K562 (cell line): ENCODE measurements around the gene NDUFS6. TPM values are rescaled to one million over a fixed set of nuclear protein-coding genes. Genes with fewer than 3 reads are reported as not detected.

Source experiments
- ARNT ChIP-seq, 2 experiments: fragments of 450-650 bp; IDR thresholded peaks; 2 replicates each; pipeline ENCODE4 v1.6.1; 2016; ENCODE audit warnings: mild to moderate bottlenecking in 1 of 2
- CBX5 ChIP-seq: IDR thresholded peaks from 2 replicates; pipeline ENCODE4 v1.6.1; 2014; ENCODE audit warnings: low read depth, borderline replicate concordance
- COPS2 ChIP-seq: fragments of 450-650 bp; conservative IDR thresholded peaks from 2 replicates; pipeline ENCODE4 v1.6.1; 2016; ENCODE audit warnings: mild to moderate bottlenecking, moderate library complexity
- EWSR1 ChIP-seq: fragments of 450-650 bp; IDR thresholded peaks from 2 replicates; pipeline ENCODE4 v1.6.1; 2018; ENCODE audit warnings: borderline replicate concordance, mild to moderate bottlenecking, low read depth, moderate library complexity; ENCODE audit not compliant: partially characterized antibody
- FOXJ2 ChIP-seq: fragments of 200-800 bp; sonication (Bioruptor generic); IDR thresholded peaks from 2 replicates; pipeline ENCODE4 v1.6.1; 2016; ENCODE audit warnings: missing genetic modification characterization, missing compliant biosample characterization
- FOXK1 ChIP-seq: sonication (generic); formaldehyde crosslinking; IDR thresholded peaks from 2 replicates; pipeline ENCODE4 v1.8.0; 2022; ENCODE audit warnings: missing genetic modification reagents, mild to moderate bottlenecking, borderline replicate concordance
- GTF2B ChIP-seq: IDR thresholded peaks from 2 replicates; pipeline ENCODE4 v1.6.1; 2011; ENCODE audit not compliant: insufficient read length; ENCODE audit errors: extremely low read depth
- MYBL2 ChIP-seq, 2 experiments: fragments of 450-650 bp in 1 of 2; sonication (generic) in 1 of 2; formaldehyde crosslinking in 1 of 2; IDR thresholded peaks; 2 replicates each; pipeline versions ENCODE4 v1.6.1 to v1.8.1; 2017 to 2022; ENCODE audit warnings: borderline replicate concordance in 1 of 2, inconsistent platforms in 1 of 2, low read depth in 1 of 2, mild to moderate bottlenecking in 1 of 2, missing genetic modification reagents in 1 of 2, moderate library complexity in 1 of 2
- PRDM10 ChIP-seq: fragments of 450-650 bp; IDR thresholded peaks from 2 replicates; pipeline ENCODE4 v1.6.1; 2018; ENCODE audit not compliant: partially characterized antibody
- PTBP1 ChIP-seq: fragments of 200-400 bp; formaldehyde crosslinking; IDR thresholded peaks from 2 replicates; pipeline ENCODE4 v1.6.1; 2017; ENCODE audit warnings: low read depth, low read length
- SREBF1 ChIP-seq: fragments of 150-350 bp; IDR thresholded peaks from 2 replicates; pipeline ENCODE4 v1.6.1; 2014; ENCODE audit warnings: antibody characterized with exemption, low read depth, low read length, borderline replicate concordance
- U2AF2 ChIP-seq: fragments of 200-400 bp; formaldehyde crosslinking; optimal IDR thresholded peaks from 2 replicates; pipeline ENCODE3; 2017; ENCODE audit warnings: low read depth, mild to moderate bottlenecking, low read length
- ZNF347 ChIP-seq: fragments of 450-650 bp; formaldehyde crosslinking; IDR thresholded peaks from 2 replicates; pipeline ENCODE4 v1.4.0; 2020; ENCODE audit warnings: low read depth, mild to moderate bottlenecking, moderate library complexity
- ZNF551 ChIP-seq: fragments of 250-450 bp; sonication (Bioruptor Pico); IDR thresholded peaks from 2 replicates; pipeline ENCODE4 v1.5.0; 2021; ENCODE audit warnings: mild to moderate bottlenecking, moderate library complexity
- ZNF586 ChIP-seq: fragments of 450-650 bp; formaldehyde crosslinking; conservative IDR thresholded peaks from 2 replicates; pipeline ENCODE4 v1.4.0; 2020; ENCODE audit warnings: mild to moderate bottlenecking, moderate library complexity
- ZNF717 ChIP-seq: fragments of 250-450 bp; sonication (Bioruptor Pico); IDR thresholded peaks from 2 replicates; pipeline ENCODE4 v1.5.0; 2021
- ZNF830 ChIP-seq: fragments of 250-450 bp; sonication (Bioruptor Pico); IDR thresholded peaks from 2 replicates; pipeline ENCODE4 v1.5.0; 2021; ENCODE audit warnings: mild to moderate bottlenecking
- polyA plus RNA-seq, 8 experiments: library from polyadenylated mRNA; depleted of rRNA in 4 of 8; stranded (reverse) in 5 of 8; unstranded in 3 of 8; fragments of >200 nt; fragmentation: Nextera tagmentation in 2 of 8; fragmentation: Illumina TruSeq in 1 of 8; extraction: Ambion mirVana in 2 of 8; extraction: Trizol in 1 of 8; gene quantifications; 2 replicates each; pipeline versions ENCODE4 v1.2.1 to v1.2.3, GENCODE V29; 2011 to 2014; ENCODE audit warnings: inconsistent platforms in 1 of 8, missing spikeins in 1 of 8
- total RNA-seq, 7 experiments: library from RNA; depleted of rRNA in 6 of 7; stranded (reverse); fragments of >200 nt in 6 of 7; fragmentation: Illumina TruSeq in 2 of 7; extraction: Trizol in 2 of 7; gene quantifications; 2 replicates each; pipeline versions ENCODE4 v1.2.1 to v1.2.3, GENCODE V29; 2011 to 2021; ENCODE audit warnings: low replicate concordance in 1 of 7
- TF ChIP-seq, protein P1 (sequence below): fragments of 250-450 bp; sonication (Bioruptor Pico); IDR thresholded peaks from 2 replicates; pipeline ENCODE4 v1.4.0; 2020; ENCODE audit warnings: borderline replicate concordance

The NDUFS6 gene
- total and polyA plus RNA-seq, 9 of the 15 experiments (the other 6 are each of a cell fraction or from before 2014, with no cell fraction given), result 36.1 to 291 (median 77.0) TPM

- TF ChIP-seq EWSR1 (no peak), ZNF551 (CRISPR knock-in tag) (no peak), U2AF2 (no peak), SREBF1 (no peak), COPS2 (no peak), MYBL2 (IDR thresholded peaks at IDR 0.05; ENCODE audit: low read depth) (no peak; the same call in 1 of the 2 replicates), MYBL2 (CRISPR knock-in tag; IDR thresholded peaks at IDR 0.05; ENCODE audit: borderline replicate concordance) (no peak), PRDM10 (no peak), ARNT (IDR thresholded peaks at IDR 0.05) (0 out of 4 replicates have a peak, but pooled peaks of 1 of the 2 experiments have one; percentile 54), FOXJ2 (tag) (no peak), ZNF830 (CRISPR knock-in tag) (no peak), ZNF586 (no peak), ZNF717 (CRISPR knock-in tag) (no peak), CBX5 (no peak), PTBP1 (no peak), FOXK1 (peak; percentile 84; the same call in 1 of the 2 replicates), GTF2B (no peak), ZNF347 (CRISPR knock-in tag) (no peak)
- TF ChIP-seq, protein P1, sequence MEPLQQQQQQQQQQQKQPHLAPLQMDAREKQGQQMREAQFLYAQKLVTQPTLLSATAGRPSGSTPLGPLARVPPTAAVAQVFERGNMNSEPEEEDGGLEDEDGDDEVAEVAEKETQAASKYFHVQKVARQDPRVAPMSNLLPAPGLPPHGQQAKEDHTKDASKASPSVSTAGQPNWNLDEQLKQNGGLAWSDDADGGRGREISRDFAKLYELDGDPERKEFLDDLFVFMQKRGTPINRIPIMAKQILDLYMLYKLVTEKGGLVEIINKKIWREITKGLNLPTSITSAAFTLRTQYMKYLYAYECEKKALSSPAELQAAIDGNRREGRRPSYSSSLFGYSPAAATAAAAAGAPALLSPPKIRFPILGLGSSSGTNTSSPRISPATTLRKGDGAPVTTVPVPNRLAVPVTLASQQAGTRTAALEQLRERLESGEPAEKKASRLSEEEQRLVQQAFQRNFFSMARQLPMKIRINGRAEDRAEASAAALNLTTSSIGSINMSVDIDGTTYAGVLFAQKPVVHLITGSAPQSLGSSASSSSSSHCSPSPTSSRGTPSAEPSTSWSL, result no peak
Observed at GRCh38 chr5:1800472-1801221, 560 bp upstream of the NDUFS6 start (continued).
